Umbilical cord (tissue), 2 donors: ENCODE measurements around the gene CASKIN2. TPM values are rescaled to one million over a fixed set of nuclear protein-coding genes. Genes with fewer than 3 reads are reported as not detected.
"Not testable (repeated sequence)": the region's sequence is repeated elsewhere in the genome, so short reads cannot be mapped to it uniquely, and the experiment has no call there.

ENCODE experiments used
- DNase-seq: peaks from one replicate; pipeline ENCODE4 v3.0.0-alpha.2; 2015; ENCODE audit warnings: low spot score
- total RNA-seq: library from RNA; depleted of rRNA; stranded (reverse); fragments of >200 nt; gene quantifications from one replicate; pipeline ENCODE4 v1.2.3, GENCODE V29; 2014; ENCODE audit warnings: low replicate concordance; ENCODE audit not compliant: insufficient read depth

CASKIN2 gene
- total RNA-seq, 1 donor from 2014 or later, result 12.3 TPM

GRCh38 chr17:75523647-75524046 lies 8.3 kb upstream of the CASKIN2 start:
- no peak for DNase-seq

GRCh38 chr17:75521951-75522727 lies 6.8 kb upstream of the CASKIN2 start:
- DNase-seq, result no peak

- no peak for DNase-seq
These were observed 6.0 kb upstream of the CASKIN2 start for GRCh38 chr17:75521290-75521689.

GRCh38 chr17:75520413-75520812 lies 5.1 kb upstream of the CASKIN2 start:
- not testable (repeated sequence) for DNase-seq

- DNase-seq, result no peak
These were observed 3.7 kb upstream of the CASKIN2 start for GRCh38 chr17:75518983-75519537.

- no peak for DNase-seq
These were observed 2.9 kb upstream of the CASKIN2 start for GRCh38 chr17:75518201-75518600.

GRCh38 chr17:75517297-75517865 lies 2.0 kb upstream of the CASKIN2 start:
- DNase-seq, result no peak

- peak; percentile 57 for DNase-seq
These were observed 1.4 kb upstream of the CASKIN2 start for GRCh38 chr17:75516619-75517296.

GRCh38 chr17:75516255-75516618 lies 900 bp upstream of the CASKIN2 start, which contains the start of gene TSEN54:
Gene TSEN54, plus strand, starts transcription at chr17:75516528. Its CDS starts 33 bp downstream, at chr17:75516561.
- DNase-seq, result peak; percentile 96

GRCh38 chr17:75514919-75515495 lies 330 bp downstream of the CASKIN2 start:
- peak; percentile 32 for DNase-seq

GRCh38 chr17:75514299-75514918 lies 928 bp downstream of the CASKIN2 start:
- DNase-seq, result no peak

- no peak for DNase-seq
These were observed 1.7 kb downstream of the CASKIN2 start for GRCh38 chr17:75513641-75514000.

GRCh38 chr17:75512926-75513640 lies 2.3 kb downstream of the CASKIN2 start:
- peak; percentile 72 for DNase-seq

GRCh38 chr17:75511610-75512575 lies 3.4 kb downstream of the CASKIN2 start:
- peak; percentile 40 for DNase-seq

GRCh38 chr17:75511270-75511609 lies 4.1 kb downstream of the CASKIN2 start:
- DNase-seq, result no peak

GRCh38 chr17:75509528-75510258 lies 5.6 kb downstream of the CASKIN2 start:
- DNase-seq, result peak; percentile 42

- DNase-seq, result no peak
These were observed 6.4 kb downstream of the CASKIN2 start for GRCh38 chr17:75508931-75509361.

GRCh38 chr17:75507733-75508719 lies 7.3 kb downstream of the CASKIN2 start:
- no peak for DNase-seq
